ENCODE data around the gene CCDC12. TPM values are rescaled to one million over a fixed set of nuclear protein-coding genes. Genes with fewer than 3 reads are reported as not detected.

The CCDC12 gene
- total RNA-seq, 1 donor from 2014 or later, result 50.0 TPM

GRCh38 chr3:46938118-46938517 is 38.4 kb downstream of the CCDC12 start:
- DNase-seq (ENCODE audit: low spot score), result no peak

- DNase-seq (ENCODE audit: low spot score), result no peak
These were observed 39.8 kb downstream of the CCDC12 start for GRCh38 chr3:46936733-46937250.

GRCh38 chr3:46935989-46936558 is 40.5 kb downstream of the CCDC12 start:
- no peak for DNase-seq (ENCODE audit: low spot score)

- peak; percentile 95 for DNase-seq (ENCODE audit: low spot score)
These were observed 41.2 kb downstream of the CCDC12 start for GRCh38 chr3:46935168-46935858.

GRCh38 chr3:46934498-46935167 is 41.9 kb downstream of the CCDC12 start:
- no peak for DNase-seq (ENCODE audit: low spot score)

- no peak for DNase-seq (ENCODE audit: low spot score)
These were observed 42.5 kb downstream of the CCDC12 start for GRCh38 chr3:46934072-46934471.

- DNase-seq (ENCODE audit: low spot score), result no peak
These were observed 43.3 kb downstream of the CCDC12 start for GRCh38 chr3:46933261-46933660.

- DNase-seq (ENCODE audit: low spot score), result no peak
These were observed 43.9 kb downstream of the CCDC12 start for GRCh38 chr3:46932455-46933225.

- DNase-seq (ENCODE audit: low spot score), result peak; percentile 62
These were observed 44.8 kb downstream of the CCDC12 start for GRCh38 chr3:46931631-46932331.

GRCh38 chr3:46930945-46931403 is 45.6 kb downstream of the CCDC12 start:
- no peak for DNase-seq (ENCODE audit: low spot score)

GRCh38 chr3:46930166-46930944 is 46.2 kb downstream of the CCDC12 start:
- no peak for DNase-seq (ENCODE audit: low spot score)

- peak; percentile 81 for DNase-seq (ENCODE audit: low spot score)
These were observed 47.2 kb downstream of the CCDC12 start for GRCh38 chr3:46929324-46929723.

- no peak for DNase-seq (ENCODE audit: low spot score)
These were observed 48.3 kb downstream of the CCDC12 start for GRCh38 chr3:46928282-46928681.

- no peak for DNase-seq (ENCODE audit: low spot score)
These were observed 48.8 kb downstream of the CCDC12 start for GRCh38 chr3:46927718-46928073.

- DNase-seq (ENCODE audit: low spot score), result no peak
These were observed 49.5 kb downstream of the CCDC12 start for GRCh38 chr3:46926871-46927717.

GRCh38 chr3:46926447-46926846 is 50.1 kb downstream of the CCDC12 start:
- DNase-seq (ENCODE audit: low spot score), result no peak

- DNase-seq (ENCODE audit: low spot score), result no peak
These were observed 50.5 kb downstream of the CCDC12 start for GRCh38 chr3:46926039-46926438.

- no peak for DNase-seq (ENCODE audit: low spot score)
These were observed 51.0 kb downstream of the CCDC12 start for GRCh38 chr3:46925585-46925934.

- no peak for DNase-seq (ENCODE audit: low spot score)
These were observed 51.5 kb downstream of the CCDC12 start for GRCh38 chr3:46924921-46925584.
